HL-60 (cell line): Measurements from ENCODE around the gene RAPGEF2.

Experiments used
- DNase-seq, 2 experiments: peaks; one replicate each; pipeline ENCODE4 v3.0.0-alpha.2; 2010 to 2020; ENCODE audit warnings: low read depth in 1 of 2, low spot score in 1 of 2
- H3K27ac ChIP-seq: fragments of 250-450 bp; sonication (Bioruptor Pico); replicated peaks from 2 replicates; pipeline ENCODE4 v1.5.1; 2020; ENCODE audit warnings: mild to moderate bottlenecking, moderate library complexity
- H3K27me3 ChIP-seq: fragments of 250-450 bp; sonication (Bioruptor Pico); 2 replicates; pipeline ENCODE4 v1.5.1; 2021; ENCODE audit warnings: mild to moderate bottlenecking, moderate library complexity; ENCODE audit not compliant: insufficient read depth, poor library complexity, severe bottlenecking
- H3K4me3 ChIP-seq: replicated peaks from 2 replicates; pipeline ENCODE4 v1.5.1; 2011; ENCODE audit warnings: mild to moderate bottlenecking, control low read depth, low read length; ENCODE audit not compliant: insufficient read depth
- GABPA ChIP-seq: IDR thresholded peaks from 2 replicates; pipeline ENCODE4 v1.6.1; 2012; ENCODE audit warnings: low read depth
- POLR2AphosphoS5 ChIP-seq: IDR thresholded peaks from 2 replicates; pipeline ENCODE4 v1.6.1; 2012; ENCODE audit warnings: low read depth
- SPI1 ChIP-seq: IDR thresholded peaks from 2 replicates; pipeline ENCODE4 v1.6.1; 2012; ENCODE audit warnings: low read depth, mild to moderate bottlenecking, borderline replicate concordance
- TF ChIP-seq, protein P1 (sequence below): IDR thresholded peaks from 2 replicates; pipeline ENCODE4 v1.6.1; 2012; ENCODE audit warnings: low read depth; ENCODE audit not compliant: insufficient replicate concordance
- TF ChIP-seq, protein P2 (sequence below): IDR thresholded peaks from one replicate; pipeline ENCODE4 v1.5.1; 2011; ENCODE audit warnings: low read length, control low read depth, inconsistent platforms; ENCODE audit not compliant: insufficient read depth

The RAPGEF2 gene

DNA sequence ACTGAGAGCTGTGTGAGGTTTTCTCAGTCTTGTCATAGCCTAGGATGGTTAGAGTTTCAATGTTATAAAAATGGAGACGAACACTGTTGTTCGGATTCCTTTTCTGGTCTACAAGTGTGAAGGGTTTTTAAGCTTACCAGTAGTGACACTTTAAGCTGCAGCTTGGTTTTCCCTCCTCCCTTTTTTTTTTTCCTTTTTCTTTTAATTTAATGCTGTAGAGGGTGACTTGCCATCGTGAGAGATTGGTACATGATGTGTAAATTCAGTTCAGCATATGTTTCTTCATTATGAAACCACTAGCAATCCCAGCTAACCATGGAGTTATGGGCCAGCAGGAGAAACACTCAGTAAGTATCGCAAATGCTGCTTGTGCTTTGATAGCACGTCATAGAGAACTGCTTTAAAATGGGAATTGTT lies 165.0 kb downstream of the RAPGEF2 start:
- Histone ChIP-seq H3K27me3 (no peaks in the 10 kb centered on the region), H3K4me3 (no peak overlapping the region), H3K27ac (no peak overlapping the region)
- TF ChIP-seq, protein P1, sequence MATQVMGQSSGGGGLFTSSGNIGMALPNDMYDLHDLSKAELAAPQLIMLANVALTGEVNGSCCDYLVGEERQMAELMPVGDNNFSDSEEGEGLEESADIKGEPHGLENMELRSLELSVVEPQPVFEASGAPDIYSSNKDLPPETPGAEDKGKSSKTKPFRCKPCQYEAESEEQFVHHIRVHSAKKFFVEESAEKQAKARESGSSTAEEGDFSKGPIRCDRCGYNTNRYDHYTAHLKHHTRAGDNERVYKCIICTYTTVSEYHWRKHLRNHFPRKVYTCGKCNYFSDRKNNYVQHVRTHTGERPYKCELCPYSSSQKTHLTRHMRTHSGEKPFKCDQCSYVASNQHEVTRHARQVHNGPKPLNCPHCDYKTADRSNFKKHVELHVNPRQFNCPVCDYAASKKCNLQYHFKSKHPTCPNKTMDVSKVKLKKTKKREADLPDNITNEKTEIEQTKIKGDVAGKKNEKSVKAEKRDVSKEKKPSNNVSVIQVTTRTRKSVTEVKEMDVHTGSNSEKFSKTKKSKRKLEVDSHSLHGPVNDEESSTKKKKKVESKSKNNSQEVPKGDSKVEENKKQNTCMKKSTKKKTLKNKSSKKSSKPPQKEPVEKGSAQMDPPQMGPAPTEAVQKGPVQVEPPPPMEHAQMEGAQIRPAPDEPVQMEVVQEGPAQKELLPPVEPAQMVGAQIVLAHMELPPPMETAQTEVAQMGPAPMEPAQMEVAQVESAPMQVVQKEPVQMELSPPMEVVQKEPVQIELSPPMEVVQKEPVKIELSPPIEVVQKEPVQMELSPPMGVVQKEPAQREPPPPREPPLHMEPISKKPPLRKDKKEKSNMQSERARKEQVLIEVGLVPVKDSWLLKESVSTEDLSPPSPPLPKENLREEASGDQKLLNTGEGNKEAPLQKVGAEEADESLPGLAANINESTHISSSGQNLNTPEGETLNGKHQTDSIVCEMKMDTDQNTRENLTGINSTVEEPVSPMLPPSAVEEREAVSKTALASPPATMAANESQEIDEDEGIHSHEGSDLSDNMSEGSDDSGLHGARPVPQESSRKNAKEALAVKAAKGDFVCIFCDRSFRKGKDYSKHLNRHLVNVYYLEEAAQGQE: no peak
- TF ChIP-seq SPI1 (no peak), POLR2AphosphoS5 (no peak)
- DNase-seq: no peak

DNA sequence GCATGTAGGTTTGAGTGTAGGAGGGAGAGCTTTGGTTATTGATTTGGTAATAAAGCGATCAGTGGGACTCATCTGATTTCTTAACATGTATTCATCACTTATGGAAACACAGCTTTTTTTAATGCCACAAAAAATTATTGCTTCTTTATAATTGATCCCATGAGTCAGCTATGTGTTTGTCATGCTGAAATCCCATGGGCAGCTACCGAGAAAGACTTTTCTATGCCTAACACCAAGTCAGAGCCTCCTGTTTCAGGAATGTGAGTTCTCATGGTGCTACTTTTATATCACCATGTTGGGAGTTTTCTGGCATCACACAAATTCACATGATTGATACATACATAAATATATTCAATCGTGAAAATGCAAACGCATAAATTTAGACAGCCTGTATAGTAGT lies 165.7 kb downstream of the RAPGEF2 start:
- no peak for DNase-seq
- no peak for TF ChIP-seq GABPA
- TF ChIP-seq, protein P2, sequence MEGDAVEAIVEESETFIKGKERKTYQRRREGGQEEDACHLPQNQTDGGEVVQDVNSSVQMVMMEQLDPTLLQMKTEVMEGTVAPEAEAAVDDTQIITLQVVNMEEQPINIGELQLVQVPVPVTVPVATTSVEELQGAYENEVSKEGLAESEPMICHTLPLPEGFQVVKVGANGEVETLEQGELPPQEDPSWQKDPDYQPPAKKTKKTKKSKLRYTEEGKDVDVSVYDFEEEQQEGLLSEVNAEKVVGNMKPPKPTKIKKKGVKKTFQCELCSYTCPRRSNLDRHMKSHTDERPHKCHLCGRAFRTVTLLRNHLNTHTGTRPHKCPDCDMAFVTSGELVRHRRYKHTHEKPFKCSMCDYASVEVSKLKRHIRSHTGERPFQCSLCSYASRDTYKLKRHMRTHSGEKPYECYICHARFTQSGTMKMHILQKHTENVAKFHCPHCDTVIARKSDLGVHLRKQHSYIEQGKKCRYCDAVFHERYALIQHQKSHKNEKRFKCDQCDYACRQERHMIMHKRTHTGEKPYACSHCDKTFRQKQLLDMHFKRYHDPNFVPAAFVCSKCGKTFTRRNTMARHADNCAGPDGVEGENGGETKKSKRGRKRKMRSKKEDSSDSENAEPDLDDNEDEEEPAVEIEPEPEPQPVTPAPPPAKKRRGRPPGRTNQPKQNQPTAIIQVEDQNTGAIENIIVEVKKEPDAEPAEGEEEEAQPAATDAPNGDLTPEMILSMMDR: no peak
- no peak for TF ChIP-seq POLR2AphosphoS5
- no peak for TF ChIP-seq SPI1
- TF ChIP-seq, protein P1: no peak
- H3K4me3 ChIP-seq: no peak overlapping the region

DNA sequence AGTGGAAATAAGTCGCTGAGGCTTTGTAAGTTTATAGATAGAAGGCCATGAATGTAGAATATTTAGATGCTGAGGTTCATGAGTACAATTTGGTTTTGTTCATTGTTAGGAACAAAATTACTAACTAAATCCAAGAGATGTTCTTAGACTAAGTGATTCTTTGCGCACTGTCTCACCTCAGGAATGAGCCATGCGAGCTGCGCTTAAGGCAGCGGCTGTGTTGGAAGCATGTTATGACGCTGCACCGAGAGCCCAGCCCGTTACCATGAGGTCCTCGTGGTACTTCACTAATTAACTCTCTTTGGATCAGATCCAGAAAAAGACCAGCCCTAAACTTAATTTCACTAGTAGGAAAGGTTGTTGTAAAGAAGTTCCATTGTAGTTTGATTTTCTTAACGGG lies 166.2 kb downstream of the RAPGEF2 start:
- H3K4me3 ChIP-seq: no peak overlapping the region
- no peak overlapping the region for H3K27ac ChIP-seq
- H3K27me3 ChIP-seq: no peaks in the 10 kb centered on the region
- no peak for DNase-seq
- no peak for TF ChIP-seq POLR2AphosphoS5
- TF ChIP-seq, protein P1: no peak
- TF ChIP-seq SPI1: no peak
- no peak for TF ChIP-seq GABPA
- TF ChIP-seq, protein P2: no peak

More for the DNA sequence above, 165.7 kb downstream of the RAPGEF2 start:
- no peaks in the 10 kb centered on the region for H3K27me3 ChIP-seq
- H3K27ac ChIP-seq: no peak overlapping the region
